ENCODE measurements around the gene ACOX2. TPM values are rescaled to one million over a fixed set of nuclear protein-coding genes. Genes with fewer than 3 reads are reported as not detected.

The ACOX2 gene
- total and polyA plus RNA-seq, 10 of the 15 experiments (the other 5 are each of a cell fraction or from before 2014, with no cell fraction given): 0.72 TPM; not detected in 9

DNA sequence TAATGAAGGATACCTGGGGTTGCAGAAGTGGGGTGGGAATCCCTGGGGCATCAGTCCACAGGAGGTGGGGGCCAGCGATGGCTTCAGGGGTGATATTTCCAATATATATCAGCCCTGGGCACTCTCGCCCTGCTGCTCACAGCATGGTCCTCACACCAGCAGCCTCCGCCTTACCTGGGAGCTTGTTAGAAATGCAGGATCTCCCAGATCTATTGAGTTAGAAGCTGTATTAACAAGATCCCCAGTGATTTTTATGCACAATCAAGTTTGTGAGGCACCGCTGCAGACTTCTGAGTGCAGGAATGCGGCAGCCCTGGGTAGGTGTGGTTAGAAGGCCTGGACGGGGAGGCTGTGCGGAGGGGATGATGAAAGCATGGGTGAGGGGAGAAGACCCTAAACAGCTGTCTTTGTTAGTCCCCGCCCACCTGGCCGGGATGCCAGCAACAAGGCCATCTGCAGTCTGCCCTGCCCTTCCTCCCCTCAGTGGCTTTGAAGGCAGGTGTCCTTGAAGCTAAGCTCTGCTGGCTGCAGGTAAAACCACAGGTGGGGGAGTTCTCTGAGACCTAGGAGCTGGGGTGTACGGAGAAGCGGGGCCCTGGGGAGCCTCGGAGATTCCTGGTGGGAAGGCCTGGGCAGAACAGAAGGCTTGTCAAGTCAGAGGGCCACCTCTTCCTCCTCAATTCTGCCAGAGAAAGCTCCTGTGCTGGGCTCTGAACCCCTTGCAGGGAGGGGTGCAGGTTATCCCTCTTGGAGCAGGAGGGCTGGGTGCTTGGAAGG, 28.8 kb upstream of the ACOX2 start (continued):
- no peak for TF ChIP-seq ZBED1 (IDR thresholded peaks at IDR 0.05; ENCODE audit: borderline replicate concordance)
- TF ChIP-seq TCF12 (IDR thresholded peaks at IDR 0.05; ENCODE audit: low read depth, low read length): no peak
- TF ChIP-seq ZNF384 (IDR thresholded peaks at IDR 0.05; ENCODE audit: borderline replicate concordance, low read depth, low read length): no peak
- TF ChIP-seq ZNF24 (IDR thresholded peaks at IDR 0.05): no peak
- no peak for TF ChIP-seq ETV6 (conservative IDR thresholded peaks at IDR 0.05 in 1 of 2, IDR thresholded peaks at IDR 0.05 in 1 of 2; ENCODE audit: borderline replicate concordance in 1 of 2, low read depth in 1 of 2)
- no peak for TF ChIP-seq YBX1 (IDR thresholded peaks at IDR 0.05)
- no peak for TF ChIP-seq RBBP5 (conservative IDR thresholded peaks at IDR 0.05)

DNA sequence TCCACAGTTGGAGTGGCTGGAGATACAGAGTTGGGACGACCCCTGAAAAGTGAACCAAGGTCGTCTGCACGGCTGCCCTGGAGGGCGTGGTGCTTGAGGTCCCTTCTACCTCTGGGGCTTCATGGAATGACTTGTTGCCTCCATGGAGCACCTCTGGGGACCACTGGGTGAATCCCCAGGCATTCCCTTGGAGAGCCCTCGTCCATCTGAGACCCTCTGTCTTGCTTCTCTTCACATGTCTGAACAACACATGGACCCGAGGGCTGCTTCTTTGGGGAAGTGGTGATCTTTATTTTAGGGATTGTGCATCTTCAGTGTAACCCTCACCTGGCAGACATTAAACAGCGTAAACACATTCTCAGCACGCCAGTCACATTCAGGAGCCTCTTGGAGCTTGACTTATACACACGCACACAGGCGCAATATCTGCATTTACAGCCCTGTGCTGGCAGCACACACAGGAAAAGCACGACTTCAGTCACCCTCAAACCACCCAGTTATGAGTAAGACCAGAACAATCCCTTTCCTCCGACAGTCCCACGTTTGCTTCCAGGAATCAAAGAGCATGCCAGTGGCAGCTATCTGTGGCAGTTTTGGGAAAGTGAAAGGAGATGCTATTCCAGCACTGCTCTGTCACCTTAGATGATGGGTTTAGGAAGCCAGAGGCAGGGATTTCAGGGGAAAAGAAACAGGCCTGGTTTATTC, 27.6 kb upstream of the ACOX2 start:
- H3K4me2 ChIP-seq (ENCODE audit: control insufficient read depth, insufficient read depth): no peak overlapping the region
- ATAC-seq: no peak
- intact Hi-C loops (cut with micrococcal nuclease; ENCODE audit: unreplicated experiment) (no loop called here), in situ Hi-C loops (cut with MboI) (no loop called here)
- no peaks in the 10 kb centered on the region for H3K36me3 ChIP-seq (ENCODE audit: control insufficient read depth in 2 of 2, insufficient read depth in 2 of 2, low read length in 1 of 2)
- no peak for DNase-seq (ENCODE audit: low read depth, low spot score)
- H3K27me3 ChIP-seq (replicated peaks in 1 of 2; ENCODE audit: control insufficient read depth in 2 of 2, insufficient read depth in 2 of 2, low read length in 1 of 2): no peaks in the 10 kb centered on the region; a peak in 1 of 4 replicates
- TF ChIP-seq RAD51 (IDR thresholded peaks at IDR 0.05) (no peak), RFX5 (IDR thresholded peaks at IDR 0.05; ENCODE audit: low read depth, low read length) (no peak), NR2C1 (IDR thresholded peaks at IDR 0.05) (no peak), MEF2B (IDR thresholded peaks at IDR 0.05; ENCODE audit: partially characterized antibody, poor library complexity, severe bottlenecking) (no peak), MLLT1 (IDR thresholded peaks at IDR 0.05) (no peak), HDGF (IDR thresholded peaks at IDR 0.05) (no peak), ESRRA (IDR thresholded peaks at IDR 0.05; ENCODE audit: low read length) (no peak), KDM1A (IDR thresholded peaks at IDR 0.05; ENCODE audit: borderline replicate concordance) (no peak)
- ChIA-PET POLR2A (no interaction called here), SMC1A (ENCODE audit: uncharacterized antibody, unreplicated experiment) (interaction anchor here (0.8 kb wide), 1 partner anchor 9 kb away, joined by 3 read pairs; no protein-coding TSS in a partner anchor), CTCF (interaction anchor here (10.4 kb wide), 1 partner anchor 65 kb away, joined by 243 read pairs; no protein-coding TSS in a partner anchor), RAD21 (ENCODE audit: unreplicated experiment) (interaction anchor here (8.3 kb wide), 1 partner anchor 64 kb away, joined by 100 read pairs; no protein-coding TSS in a partner anchor)
- 0 out of 2 replicates have a peak, but pooled peaks cover 3% of the 10 kb centered on the region for H3K4me1 ChIP-seq (ENCODE audit: control insufficient read depth, insufficient read depth, low read length)
- no peak overlapping the region for H3K27ac ChIP-seq (ENCODE audit: control insufficient read depth, insufficient read depth)
- BruUV-seq (replicated peaks): no TSS peak
- no peaks in the 10 kb centered on the region for H4K20me1 ChIP-seq (ENCODE audit: control insufficient read depth, insufficient read depth)
- no peaks in the 10 kb centered on the region for H3K9me3 ChIP-seq (replicated peaks; ENCODE audit: control insufficient read depth, insufficient read depth, low read length)
- no peak for FAIRE-seq
- 20% methylated on average over 13 of the region's 13 CpGs for WGBS (ENCODE audit: insufficient coverage, insufficient replicate concordance, low lambda C conversion rate, missing lambda C conversion rate)
- no peak overlapping the region for H3K4me3 ChIP-seq
- H3K9ac ChIP-seq (ENCODE audit: control insufficient read depth, insufficient read depth, low read length): no peak overlapping the region
- H2AFZ ChIP-seq (ENCODE audit: control insufficient read depth, low read depth, low read length): no peak overlapping the region
- no peaks in the 10 kb centered on the region for H3K79me2 ChIP-seq (ENCODE audit: control insufficient read depth, insufficient read depth, low read length)
